GM19238 (cell line): ENCODE measurements around the gene KDM1B.
A peak's percentile ranks its signal among the peaks of the same experiment; 100 is the strongest.
"Not testable (repeated sequence)": the region's sequence is repeated elsewhere in the genome, so short reads cannot be mapped to it uniquely, and the experiment has no call there.

Source experiments
- DNase-seq: peaks from one replicate; pipeline ENCODE4 v3.0.0; 2011; ENCODE audit warnings: low spot score; ENCODE audit not compliant: insufficient read length

The KDM1B gene

GRCh38 chr6:18186540-18187250, 31.5 kb downstream of the KDM1B start:
- DNase-seq, result no peak

GRCh38 chr6:18187701-18188100, 32.5 kb downstream of the KDM1B start:
- no peak for DNase-seq

- DNase-seq, result no peak
These were observed 34.0 kb downstream of the KDM1B start for GRCh38 chr6:18189196-18189595.

GRCh38 chr6:18192026-18192425, 36.8 kb downstream of the KDM1B start:
- no peak for DNase-seq

- DNase-seq, result no peak
These were observed 48.6 kb downstream of the KDM1B start for GRCh38 chr6:18203786-18204185.

GRCh38 chr6:18204691-18205090, 49.5 kb downstream of the KDM1B start:
- no peak for DNase-seq

GRCh38 chr6:18206591-18206990, 51.4 kb downstream of the KDM1B start:
- no peak for DNase-seq

GRCh38 chr6:18207438-18207837, 52.2 kb downstream of the KDM1B start:
- no peak for DNase-seq

- no peak for DNase-seq
These were observed 52.7 kb downstream of the KDM1B start for GRCh38 chr6:18207949-18208348.

- not testable (repeated sequence) for DNase-seq
These were observed 53.6 kb downstream of the KDM1B start for GRCh38 chr6:18208778-18209177.

GRCh38 chr6:18209539-18210197, 54.4 kb downstream of the KDM1B start:
- DNase-seq, result no peak

- DNase-seq, result no peak
These were observed 55.5 kb downstream of the KDM1B start for GRCh38 chr6:18210707-18211106.

GRCh38 chr6:18211338-18211737, 56.1 kb downstream of the KDM1B start:
- DNase-seq, result peak; percentile 30

- DNase-seq, result no peak
These were observed 57.0 kb downstream of the KDM1B start for GRCh38 chr6:18212231-18212630.

- DNase-seq, result no peak
These were observed 58.2 kb downstream of the KDM1B start for GRCh38 chr6:18213439-18213838.

GRCh38 chr6:18214003-18214402, 58.8 kb downstream of the KDM1B start:
- peak; percentile 9 for DNase-seq

- DNase-seq, result no peak
These were observed 60.2 kb downstream of the KDM1B start for GRCh38 chr6:18215436-18215835.

- no peak for DNase-seq
These were observed 61.2 kb downstream of the KDM1B start for GRCh38 chr6:18216411-18216810.

- no peak for DNase-seq
These were observed 63.0 kb downstream of the KDM1B start for GRCh38 chr6:18218233-18218632.

- DNase-seq, result no peak
These were observed 64.4 kb downstream of the KDM1B start for GRCh38 chr6:18219591-18219990.

GRCh38 chr6:18221288-18221615, 66.0 kb downstream of the KDM1B start:
- DNase-seq, result no peak

GRCh38 chr6:18226451-18227105, 71.4 kb downstream of the KDM1B start:
- not testable (repeated sequence) for DNase-seq

- not testable (repeated sequence) for DNase-seq
These were observed 71.9 kb downstream of the KDM1B start for GRCh38 chr6:18227166-18227565.
